Caki2 (cell line): ENCODE results near the gene EMC8. TPM values are rescaled to one million over a fixed set of nuclear protein-coding genes. Genes with fewer than 3 reads are reported as not detected.

Experiments used
- DNase-seq: peaks from one replicate; pipeline ENCODE4 v3.0.0-alpha.2; 2015; ENCODE audit warnings: low read depth
- in situ Hi-C: cut with HindIII; loops from 2 replicates; pipeline ENCODE4 v1.10.0; 2016; ENCODE audit warnings: low sequenced_read_pairs, low pct_unique_long_range_greater_than_20kb, mixed read lengths
- total RNA-seq: library from RNA; depleted of rRNA; stranded (reverse); fragments of >200 nt; shearing (Covaris generic); gene quantifications from 2 replicates; pipeline ENCODE4 v1.2.3, GENCODE V29; 2014; ENCODE audit warnings: low replicate concordance

Gene EMC8
- total RNA-seq, 1 experiment from 2014 or later: 56.4 TPM

GRCh38 chr16:85800321-85800669 is 951 bp upstream of the EMC8 start:
- no peak for DNase-seq
- in situ Hi-C loops: no loop called here

GRCh38 chr16:85798901-85799496 is 345 bp downstream of the EMC8 start:
- in situ Hi-C loops: no loop called here
- no peak for DNase-seq

- DNase-seq: peak; percentile 7
- in situ Hi-C loops: no loop called here
These were observed 1.0 kb downstream of the EMC8 start for GRCh38 chr16:85798283-85798776.

- in situ Hi-C loops: no loop called here
- DNase-seq: no peak
These were observed 2.7 kb downstream of the EMC8 start for GRCh38 chr16:85796599-85796998.

GRCh38 chr16:85796152-85796551 is 3.2 kb downstream of the EMC8 start:
- in situ Hi-C loops: no loop called here
- no peak for DNase-seq

- in situ Hi-C loops: no loop called here
- DNase-seq: no peak
These were observed 4.6 kb downstream of the EMC8 start for GRCh38 chr16:85794696-85795095.

- in situ Hi-C loops: no loop called here
- no peak for DNase-seq
These were observed 5.6 kb downstream of the EMC8 start for GRCh38 chr16:85793662-85794298.

- in situ Hi-C loops: no loop called here
- no peak for DNase-seq
These were observed 9.6 kb downstream of the EMC8 start for GRCh38 chr16:85789773-85790172.

- in situ Hi-C loops: no loop called here
- no peak for DNase-seq
These were observed 10.5 kb downstream of the EMC8 start for GRCh38 chr16:85788819-85789218.

- in situ Hi-C loops: no loop called here
- no peak for DNase-seq
These were observed 13.4 kb downstream of the EMC8 start for GRCh38 chr16:85785927-85786326.

- DNase-seq: no peak
- in situ Hi-C loops: no loop called here
These were observed 14.5 kb downstream of the EMC8 start for GRCh38 chr16:85784813-85785212.

- DNase-seq: no peak
- in situ Hi-C loops: no loop called here
These were observed 15.9 kb downstream of the EMC8 start for GRCh38 chr16:85783441-85783840.

GRCh38 chr16:85782451-85782850 is 16.9 kb downstream of the EMC8 start:
- in situ Hi-C loops: no loop called here
- DNase-seq: no peak

- no peak for DNase-seq
- in situ Hi-C loops: no loop called here
These were observed 17.5 kb downstream of the EMC8 start for GRCh38 chr16:85781695-85782370.

GRCh38 chr16:85781156-85781555 is 18.2 kb downstream of the EMC8 start:
- no peak for DNase-seq
- in situ Hi-C loops: no loop called here

GRCh38 chr16:85780281-85780680 is 19.1 kb downstream of the EMC8 start:
- no peak for DNase-seq
- in situ Hi-C loops: no loop called here

GRCh38 chr16:85778873-85779272 is 20.5 kb downstream of the EMC8 start:
- no peak for DNase-seq
- in situ Hi-C loops: no loop called here

GRCh38 chr16:85777583-85778310 is 21.6 kb downstream of the EMC8 start:
- in situ Hi-C loops: no loop called here

GRCh38 chr16:85774811-85775210 is 24.5 kb downstream of the EMC8 start:
- in situ Hi-C loops: no loop called here
- DNase-seq: no peak

More at GRCh38 chr16:85777583-85778310, 21.6 kb downstream of the EMC8 start:
- DNase-seq: peak; percentile 11
